HG02588 (cell line): ENCODE results near the gene KRTAP12-3.
"Not testable (repeated sequence)": the region's sequence is repeated elsewhere in the genome, so short reads cannot be mapped to it uniquely, and the experiment has no call there.

ENCODE experiments used
- ATAC-seq: cut with Tn5 transposase; IDR thresholded peaks from one replicate; pipeline ENCODE4 v1.9.1; 2021; ENCODE audit warnings: mild to moderate bottlenecking, moderate library complexity; ENCODE audit not compliant: unreplicated experiment

KRTAP12-3 gene

GRCh38 chr21:44657635-44658540, at the start of gene KRTAP12-3:
TSS of gene KRTAP12-3 (plus strand) at chr21:44657932. CDS start at chr21:44657980, 48 bp downstream.
- no peak for ATAC-seq

GRCh38 chr21:44609193-44609592, 48.5 kb upstream of the KRTAP12-3 start:
- no peak for ATAC-seq

- ATAC-seq, result not testable (repeated sequence)
Observed at GRCh38 chr21:44610157-44610843, 47.4 kb upstream of the KRTAP12-3 start.

GRCh38 chr21:44611551-44611950, 46.2 kb upstream of the KRTAP12-3 start:
- ATAC-seq, result no peak

- no peak for ATAC-seq
Observed at GRCh38 chr21:44612029-44612486, 45.7 kb upstream of the KRTAP12-3 start, which contains the start of gene KRTAP10-8. TSS of gene KRTAP10-8 (plus strand) at chr21:44612079. CDS start at chr21:44612101, 22 bp downstream.

GRCh38 chr21:44612669-44613229, 45.0 kb upstream of the KRTAP12-3 start:
- ATAC-seq, result no peak

GRCh38 chr21:44613386-44614155, 44.2 kb upstream of the KRTAP12-3 start:
- no peak for ATAC-seq

GRCh38 chr21:44614161-44614631, 43.5 kb upstream of the KRTAP12-3 start:
- ATAC-seq, result no peak

GRCh38 chr21:44614961-44615391, 42.8 kb upstream of the KRTAP12-3 start:
- ATAC-seq, result no peak

- no peak for ATAC-seq
Observed at GRCh38 chr21:44615466-44615865, 42.3 kb upstream of the KRTAP12-3 start.

- no peak for ATAC-seq
Observed at GRCh38 chr21:44615911-44616590, 41.7 kb upstream of the KRTAP12-3 start.

GRCh38 chr21:44616591-44616926, 41.2 kb upstream of the KRTAP12-3 start:
- no peak for ATAC-seq

- no peak for ATAC-seq
Observed at GRCh38 chr21:44617071-44617501, 40.6 kb upstream of the KRTAP12-3 start.

GRCh38 chr21:44618504-44618903, 39.2 kb upstream of the KRTAP12-3 start:
- no peak for ATAC-seq

GRCh38 chr21:44618909-44619308, 38.8 kb upstream of the KRTAP12-3 start:
- ATAC-seq, result no peak

- no peak for ATAC-seq
Observed at GRCh38 chr21:44619886-44620285, 37.8 kb upstream of the KRTAP12-3 start.

GRCh38 chr21:44623575-44623974, 34.2 kb upstream of the KRTAP12-3 start:
- no peak for ATAC-seq

- ATAC-seq, result no peak
Observed at GRCh38 chr21:44625756-44626155, 32.0 kb upstream of the KRTAP12-3 start.

GRCh38 chr21:44626262-44626661, 31.5 kb upstream of the KRTAP12-3 start:
- ATAC-seq, result no peak

- no peak for ATAC-seq
Observed at GRCh38 chr21:44626673-44627143, 31.0 kb upstream of the KRTAP12-3 start, which contains the start of gene KRTAP10-9. TSS of gene KRTAP10-9 (plus strand) at chr21:44627093. CDS start at chr21:44627172, 79 bp downstream.
